Activated T-cell treated with anti-CD3 and anti-CD28 coated beads for 1 hour (primary cell): ENCODE data around the gene RHOC.

Experiments
- DNase-seq: peaks from one replicate; pipeline ENCODE4 v3.0.0-alpha.2; 2020; ENCODE audit warnings: low read depth

RHOC gene

GRCh38 chr1:112678605-112679004, 28.3 kb downstream of the RHOC start:
- no peak for DNase-seq

GRCh38 chr1:112677501-112677900, 29.4 kb downstream of the RHOC start:
- no peak for DNase-seq

DNA sequence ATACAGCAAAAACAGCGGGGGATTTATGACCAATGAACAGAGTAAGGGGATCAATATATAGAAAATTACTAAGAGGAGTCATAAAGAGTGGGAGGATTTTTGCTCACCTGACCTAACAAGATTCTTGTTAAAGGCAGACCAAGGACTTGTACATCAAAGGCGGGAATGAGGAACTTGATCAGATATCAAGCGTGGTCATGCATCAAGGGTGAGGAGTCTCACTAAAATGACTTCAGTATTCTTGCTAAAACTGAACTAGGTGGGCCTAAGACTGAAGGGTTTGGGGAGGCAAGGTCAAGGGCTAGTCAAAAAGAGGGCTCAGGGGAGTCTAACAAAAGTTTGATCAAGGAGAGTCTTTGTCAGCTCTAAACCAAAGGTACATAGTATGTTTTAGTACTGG, 30.4 kb downstream of the RHOC start:
- DNase-seq, result no peak

DNA sequence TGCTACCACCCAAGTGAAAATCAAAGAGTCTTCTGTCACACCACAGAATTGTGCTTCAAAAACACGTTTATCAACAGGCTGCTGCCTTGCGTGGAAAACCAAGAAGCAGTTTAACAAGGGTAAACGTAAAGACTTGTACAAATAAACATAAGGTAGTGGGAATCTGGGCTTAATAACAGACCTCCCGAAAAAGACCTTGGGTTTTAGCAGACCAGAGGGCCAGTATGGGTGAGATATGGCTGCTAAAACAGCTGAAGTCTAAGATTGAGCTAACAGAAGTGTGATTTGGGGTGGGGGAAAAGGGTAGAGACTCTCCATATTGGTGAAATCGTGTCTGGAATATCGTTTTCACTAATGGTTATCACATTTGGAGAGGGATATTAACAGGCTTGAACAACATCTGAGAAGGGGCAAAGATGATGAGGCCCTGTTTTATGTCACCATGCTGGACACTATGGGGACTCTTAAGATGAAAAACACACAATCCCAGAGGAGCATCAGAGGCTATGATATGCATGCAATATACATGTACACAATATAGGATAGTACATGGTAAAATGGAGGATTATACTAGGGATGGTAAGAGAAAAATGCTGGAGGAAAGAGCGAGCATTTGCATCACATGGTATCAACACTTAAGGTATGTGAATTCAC, 31.1 kb downstream of the RHOC start:
- DNase-seq, result no peak

DNA sequence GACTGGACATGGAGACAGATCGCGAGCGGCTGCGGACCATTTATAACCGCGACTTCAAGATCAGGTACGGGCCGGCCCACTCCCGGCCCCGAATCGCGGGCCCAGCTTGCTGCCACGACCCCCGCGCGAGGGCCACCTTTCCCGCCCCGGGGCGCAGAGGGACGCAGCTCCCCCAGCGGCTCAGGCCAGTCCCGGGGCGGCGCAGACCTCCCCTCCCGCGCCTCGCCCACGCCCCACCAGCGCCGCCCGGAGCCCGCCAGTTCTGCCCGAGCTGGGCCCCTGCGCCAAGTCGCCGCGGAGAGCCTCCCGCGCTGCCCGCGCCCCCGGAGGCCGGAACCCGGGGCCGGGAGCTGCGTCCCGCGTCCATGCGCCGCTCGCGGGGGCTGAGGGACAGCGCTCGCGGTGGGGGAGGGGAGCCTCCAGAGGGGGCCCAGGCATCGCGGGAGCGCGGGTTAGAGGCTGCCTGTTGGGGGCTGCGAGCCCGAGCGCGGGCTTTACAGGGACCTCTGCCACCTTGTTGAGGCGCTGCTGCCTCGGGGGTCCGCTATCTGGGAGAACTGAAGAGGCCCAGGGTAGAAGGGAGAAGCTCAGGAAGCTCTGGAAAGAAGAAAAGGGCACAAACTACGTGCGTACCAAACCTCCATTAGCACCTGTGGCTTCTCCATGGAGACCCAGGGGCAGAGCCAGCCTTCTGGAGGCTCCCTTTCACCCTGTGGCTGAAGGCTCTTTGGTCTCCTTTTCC, 31.8 kb downstream of the RHOC start:
- peak; percentile 14 for DNase-seq

- DNase-seq, result peak; percentile 36
Observed at GRCh38 chr1:112674440-112674985, 32.4 kb downstream of the RHOC start, which contains the start of gene MOV10. MOV10 (plus strand) TSS chr1:112674659; CDS start chr1:112674913, 254 bp downstream.

GRCh38 chr1:112673592-112674439, 33.1 kb downstream of the RHOC start:
- no peak for DNase-seq

GRCh38 chr1:112672842-112673241, 34.1 kb downstream of the RHOC start:
- DNase-seq, result no peak

DNA sequence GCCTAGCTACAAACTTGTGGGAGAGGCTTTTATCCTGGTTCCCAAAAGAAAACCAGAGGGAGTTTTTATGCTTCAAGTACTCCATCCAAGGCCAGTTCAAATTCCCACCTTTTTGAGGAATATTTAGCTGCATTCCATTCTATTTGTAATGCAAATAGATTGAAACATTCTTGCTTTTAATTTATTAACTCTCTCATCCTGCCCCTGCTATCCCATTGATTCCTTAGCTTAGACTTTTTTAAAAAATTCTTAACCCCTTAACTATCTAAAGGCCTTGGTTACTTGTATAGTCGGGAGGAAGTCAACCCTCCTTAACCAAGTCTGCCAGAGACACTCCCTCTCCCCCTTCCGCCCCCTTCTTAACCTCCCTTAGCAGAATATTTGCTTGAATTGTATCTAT, 34.9 kb downstream of the RHOC start:
- DNase-seq, result no peak

DNA sequence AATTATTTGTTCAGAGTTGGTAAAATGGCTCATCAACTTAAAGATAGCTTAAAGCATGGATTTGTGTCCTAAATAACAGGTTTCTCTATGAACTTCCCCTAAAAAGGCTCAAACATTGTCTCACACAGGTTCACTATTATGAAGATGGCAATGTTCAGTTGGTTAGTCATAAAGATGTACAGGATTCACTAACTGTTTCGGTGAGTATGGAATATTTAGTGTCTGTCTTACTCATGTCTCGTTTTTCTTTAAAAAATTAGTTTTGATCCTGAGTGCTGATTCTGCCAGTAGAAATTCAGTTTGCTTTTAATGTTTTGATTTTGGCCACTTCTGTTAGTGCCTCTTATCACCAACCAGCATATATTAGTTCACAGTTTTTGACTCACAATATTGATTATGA, 40.0 kb downstream of the RHOC start:
- DNase-seq, result no peak

- no peak for DNase-seq
Observed at GRCh38 chr1:112665857-112666256, 41.1 kb downstream of the RHOC start.

GRCh38 chr1:112651205-112651604, 55.7 kb downstream of the RHOC start:
- no peak for DNase-seq
